ENCODE results near the gene FHIP2A.

DNA sequence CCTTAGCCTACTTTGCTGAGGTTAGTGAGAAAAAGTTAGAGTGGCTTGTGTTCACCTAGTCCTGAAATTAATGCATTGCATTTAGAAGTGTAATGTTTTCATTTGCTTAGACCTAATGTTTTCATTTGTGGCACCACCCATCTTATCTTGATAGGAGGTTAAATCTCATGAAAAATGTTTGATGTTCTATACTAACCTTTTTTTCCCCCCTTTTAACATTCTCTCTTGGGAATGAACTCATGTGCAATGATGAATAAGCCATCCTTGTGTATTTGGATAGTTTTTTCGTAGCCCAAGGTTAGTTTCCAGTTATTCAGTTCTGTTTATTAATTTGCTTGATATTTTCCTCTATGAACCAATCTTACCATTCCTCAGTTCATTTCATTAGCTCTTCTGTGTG is 2.8 kb downstream of the FHIP2A start:
- TF ChIP-seq POLR2A (IDR thresholded peaks at IDR 0.05; ENCODE audit: extremely low read depth, insufficient read length) = no peak
- TF ChIP-seq, protein P1, sequence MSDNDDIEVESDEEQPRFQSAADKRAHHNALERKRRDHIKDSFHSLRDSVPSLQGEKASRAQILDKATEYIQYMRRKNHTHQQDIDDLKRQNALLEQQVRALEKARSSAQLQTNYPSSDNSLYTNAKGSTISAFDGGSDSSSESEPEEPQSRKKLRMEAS (IDR thresholded peaks at IDR 0.05; ENCODE audit: low read depth, low read length) = no peak
- TF ChIP-seq, protein P2, sequence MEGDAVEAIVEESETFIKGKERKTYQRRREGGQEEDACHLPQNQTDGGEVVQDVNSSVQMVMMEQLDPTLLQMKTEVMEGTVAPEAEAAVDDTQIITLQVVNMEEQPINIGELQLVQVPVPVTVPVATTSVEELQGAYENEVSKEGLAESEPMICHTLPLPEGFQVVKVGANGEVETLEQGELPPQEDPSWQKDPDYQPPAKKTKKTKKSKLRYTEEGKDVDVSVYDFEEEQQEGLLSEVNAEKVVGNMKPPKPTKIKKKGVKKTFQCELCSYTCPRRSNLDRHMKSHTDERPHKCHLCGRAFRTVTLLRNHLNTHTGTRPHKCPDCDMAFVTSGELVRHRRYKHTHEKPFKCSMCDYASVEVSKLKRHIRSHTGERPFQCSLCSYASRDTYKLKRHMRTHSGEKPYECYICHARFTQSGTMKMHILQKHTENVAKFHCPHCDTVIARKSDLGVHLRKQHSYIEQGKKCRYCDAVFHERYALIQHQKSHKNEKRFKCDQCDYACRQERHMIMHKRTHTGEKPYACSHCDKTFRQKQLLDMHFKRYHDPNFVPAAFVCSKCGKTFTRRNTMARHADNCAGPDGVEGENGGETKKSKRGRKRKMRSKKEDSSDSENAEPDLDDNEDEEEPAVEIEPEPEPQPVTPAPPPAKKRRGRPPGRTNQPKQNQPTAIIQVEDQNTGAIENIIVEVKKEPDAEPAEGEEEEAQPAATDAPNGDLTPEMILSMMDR (IDR thresholded peaks at IDR 0.05; ENCODE audit: low read depth, low read length) = no peak
- TF ChIP-seq MYC (IDR thresholded peaks at IDR 0.05; ENCODE audit: low read depth, low read length) = no peak
